Measurements from ENCODE around the gene PTPRD.
A peak's percentile ranks its signal among the peaks of the same experiment; 100 is the strongest.

Gene PTPRD

DNA sequence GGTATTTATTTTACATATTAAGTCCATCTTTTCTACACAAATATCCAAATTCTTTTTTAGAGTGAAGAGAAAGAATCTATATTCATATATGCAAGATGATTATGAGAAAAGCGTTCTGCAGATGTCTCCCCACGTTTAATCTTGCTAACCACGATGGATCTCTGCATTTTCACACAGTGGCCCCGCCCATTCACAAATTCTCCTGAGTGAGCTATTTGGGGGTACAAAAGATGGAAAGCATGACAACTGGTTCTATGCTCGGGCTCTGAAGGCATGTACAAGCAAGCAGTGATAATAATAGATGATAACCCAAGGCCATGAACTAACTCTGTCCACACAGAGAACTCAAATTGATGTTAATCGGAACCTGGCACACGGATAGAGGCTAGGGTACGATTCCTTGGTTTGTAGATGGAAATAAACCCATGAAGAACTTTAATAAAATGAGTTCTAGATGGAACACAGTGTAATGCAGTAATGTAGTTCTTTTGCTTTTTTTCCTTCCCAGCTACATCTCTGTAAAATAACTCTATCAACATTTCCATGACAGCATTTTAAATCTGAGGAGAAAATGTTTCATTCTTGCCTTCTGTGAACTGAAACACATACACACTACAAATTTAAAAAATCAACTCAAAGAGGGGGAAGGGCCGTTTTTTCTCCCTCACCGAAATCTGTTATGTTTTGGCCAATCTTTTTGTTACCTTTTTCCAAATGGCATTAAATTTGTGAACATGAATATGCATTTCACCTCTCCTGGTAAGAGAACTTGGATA lies 1961.5 kb downstream of the PTPRD start:
- no peak for DNase-seq

DNA sequence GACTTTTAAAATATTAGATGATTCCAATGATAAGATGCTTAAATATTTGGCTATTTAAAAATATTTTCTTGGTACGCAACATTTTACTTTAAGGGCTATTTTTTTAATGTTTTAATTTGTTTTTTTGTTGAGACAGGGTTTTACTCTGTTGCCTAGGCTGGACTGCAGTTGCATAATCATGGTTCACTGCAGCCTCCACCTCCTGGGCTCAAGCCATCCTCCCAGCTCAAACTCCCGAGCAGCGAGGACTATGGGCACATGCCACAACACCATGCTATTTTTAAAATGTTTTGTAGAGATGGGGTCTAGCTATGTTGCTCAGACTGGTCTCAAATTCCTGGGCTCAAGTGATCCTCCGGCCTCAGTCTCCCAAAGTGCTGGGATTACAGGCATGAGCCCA lies 1963.0 kb downstream of the PTPRD start:
- no peak for DNase-seq

DNA sequence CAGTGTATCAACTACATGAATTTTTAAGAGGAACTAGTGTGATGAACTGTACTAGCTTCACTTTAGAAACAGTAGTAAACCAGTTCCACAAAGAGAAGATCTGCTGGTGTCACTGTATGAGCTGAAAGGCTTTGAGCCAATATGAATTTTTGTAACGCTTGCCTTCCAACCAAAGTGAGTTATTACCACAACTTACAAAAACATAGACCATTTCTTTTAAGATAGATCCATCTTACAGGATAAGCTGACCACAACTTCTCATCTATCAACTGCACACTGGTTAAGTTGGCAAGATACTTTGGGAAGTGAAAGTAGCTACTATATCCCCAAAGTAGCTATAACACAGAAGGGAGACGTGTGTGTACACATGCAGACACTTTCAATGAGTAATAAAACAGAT lies 1963.6 kb downstream of the PTPRD start:
- no peak for DNase-seq

DNA sequence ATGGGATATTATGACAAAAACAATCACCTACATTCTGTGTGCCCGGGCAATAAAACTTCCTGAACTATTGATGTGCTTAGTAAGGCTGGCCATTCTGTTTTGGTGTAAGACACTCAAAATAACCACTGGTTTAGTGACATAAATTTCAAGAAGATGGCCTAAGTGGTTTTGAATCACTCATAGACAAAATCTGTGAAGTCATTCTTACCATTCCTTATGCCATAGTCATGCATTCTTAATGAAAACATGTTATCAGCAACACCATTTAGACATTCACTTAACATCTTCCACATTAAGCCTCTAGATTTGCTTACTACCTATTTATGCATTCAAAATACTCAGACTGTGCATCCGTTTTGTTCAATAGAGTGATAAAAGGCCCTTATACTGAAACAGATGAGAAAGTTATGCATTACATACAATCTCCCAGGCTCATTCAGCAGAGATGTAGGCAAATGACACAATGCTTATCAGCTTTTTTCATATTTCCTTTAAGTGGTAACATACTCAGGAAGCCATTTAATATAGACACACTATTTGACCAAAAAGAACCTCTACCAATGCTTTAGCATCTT lies 1964.4 kb downstream of the PTPRD start:
- DNase-seq = no peak

DNA sequence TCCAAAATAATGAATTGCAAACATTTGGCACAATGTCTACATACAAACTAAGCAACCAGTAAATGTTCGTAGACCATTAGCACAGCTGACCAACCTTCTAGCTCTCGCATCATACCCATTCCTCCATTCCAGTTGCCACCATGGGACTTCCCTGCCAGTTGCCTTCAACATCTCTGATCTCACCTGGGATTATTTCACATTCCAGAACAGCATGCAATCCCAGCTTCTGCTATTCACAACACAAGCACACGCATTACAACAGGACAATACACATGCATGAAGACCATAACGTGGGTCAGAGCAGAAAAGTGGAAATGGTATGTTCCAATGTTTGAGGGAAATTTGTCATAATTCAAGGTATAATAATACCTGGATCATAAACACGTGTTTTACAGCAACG lies 1965.0 kb downstream of the PTPRD start:
- DNase-seq = no peak

DNA sequence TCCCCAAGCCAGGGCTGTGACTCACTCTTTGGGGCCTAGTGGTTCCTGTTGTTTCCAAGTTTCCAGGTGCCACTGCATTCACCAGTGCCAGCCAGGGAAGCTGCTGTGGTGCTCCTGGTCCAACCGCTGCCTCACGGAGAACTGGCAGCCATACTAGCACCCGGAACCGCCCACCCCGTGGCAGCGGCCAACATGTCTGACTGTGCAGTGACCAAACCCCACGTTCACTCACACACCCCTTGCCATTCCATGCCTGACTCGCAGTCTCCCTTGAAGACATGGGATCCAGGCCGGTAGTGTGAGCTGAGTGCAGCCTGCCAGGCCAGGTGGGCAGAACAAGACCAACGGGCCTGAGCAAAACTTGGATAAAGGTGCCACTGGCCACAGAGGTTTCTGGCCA lies 1968.2 kb downstream of the PTPRD start:
- DNase-seq = no peak

DNA sequence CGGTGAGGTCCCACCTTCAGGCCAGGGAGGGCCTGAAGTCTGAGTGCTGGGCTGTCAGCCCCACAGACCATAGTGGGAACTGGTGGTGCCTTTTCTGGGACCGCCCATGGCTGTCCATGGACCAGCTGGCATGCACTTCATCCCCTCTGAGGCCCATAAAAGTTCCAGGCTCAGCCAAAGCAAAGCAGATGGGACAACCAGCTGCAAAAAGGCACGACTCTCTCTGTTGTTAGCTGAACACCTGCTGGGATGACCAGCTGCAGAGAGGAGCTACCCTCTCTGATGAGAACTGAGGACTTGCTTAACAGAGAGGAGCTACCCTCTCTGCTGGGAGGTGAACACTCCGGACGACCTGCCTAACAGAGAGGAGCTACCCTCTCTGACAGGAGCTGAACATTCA lies 1968.9 kb downstream of the PTPRD start:
- DNase-seq = no peak

DNA sequence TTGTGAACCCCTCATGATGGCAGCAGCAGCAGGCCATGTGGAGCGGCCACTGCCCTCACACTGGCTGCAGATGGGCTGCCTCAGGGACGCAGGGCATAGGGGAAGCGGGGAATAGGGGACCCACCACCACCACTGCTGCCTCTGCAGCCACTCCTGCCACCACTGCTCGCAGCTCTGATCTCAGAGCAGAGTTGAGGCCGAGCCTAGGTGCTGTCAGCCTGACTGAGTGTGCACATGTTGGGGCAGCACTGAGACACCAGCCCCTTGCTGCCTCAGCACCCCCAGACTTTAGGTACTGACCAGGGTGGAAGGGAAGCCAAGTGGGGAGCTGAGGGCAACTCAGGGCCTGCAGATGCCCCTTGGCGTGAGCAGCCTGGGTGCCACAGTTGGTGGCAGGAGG lies 1969.3 kb downstream of the PTPRD start:
- DNase-seq = no peak

DNA sequence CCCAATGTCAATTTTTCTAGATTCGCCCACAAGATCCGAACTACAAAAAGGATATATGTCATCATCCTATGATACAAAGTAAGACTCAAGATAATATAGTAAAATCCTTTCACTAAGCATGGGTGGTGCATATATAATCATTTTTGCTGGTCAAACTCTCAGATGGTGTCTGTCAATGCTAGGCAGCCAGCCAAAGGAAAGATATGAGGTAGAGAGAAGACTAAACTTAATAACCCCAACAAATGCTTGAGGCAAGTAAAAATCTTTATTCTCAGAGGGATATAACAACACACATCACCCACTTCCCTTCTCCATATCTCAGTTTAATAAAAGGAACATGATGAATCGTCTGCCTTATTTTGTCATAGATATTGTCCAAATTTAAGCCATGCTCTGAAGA lies 1972.0 kb downstream of the PTPRD start:
- no peak for DNase-seq

DNA sequence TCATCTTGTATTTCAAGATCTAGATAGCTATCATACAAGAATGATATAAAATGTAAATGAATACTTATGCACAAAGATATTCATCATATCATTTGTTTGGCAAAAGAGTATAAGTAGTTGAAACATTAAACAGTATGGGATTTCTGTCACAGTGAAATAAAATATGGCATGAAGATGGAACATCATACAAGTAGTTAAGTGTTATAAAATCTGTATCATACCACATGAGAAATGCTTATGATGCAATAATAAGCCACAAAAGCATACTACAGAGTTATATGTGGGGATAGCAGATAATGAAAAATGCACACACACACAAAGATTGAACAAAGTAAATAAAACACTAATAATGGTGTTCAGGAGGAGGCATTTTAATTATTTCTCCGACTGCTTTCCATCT lies 1975.2 kb downstream of the PTPRD start:
- no peak for DNase-seq

DNA sequence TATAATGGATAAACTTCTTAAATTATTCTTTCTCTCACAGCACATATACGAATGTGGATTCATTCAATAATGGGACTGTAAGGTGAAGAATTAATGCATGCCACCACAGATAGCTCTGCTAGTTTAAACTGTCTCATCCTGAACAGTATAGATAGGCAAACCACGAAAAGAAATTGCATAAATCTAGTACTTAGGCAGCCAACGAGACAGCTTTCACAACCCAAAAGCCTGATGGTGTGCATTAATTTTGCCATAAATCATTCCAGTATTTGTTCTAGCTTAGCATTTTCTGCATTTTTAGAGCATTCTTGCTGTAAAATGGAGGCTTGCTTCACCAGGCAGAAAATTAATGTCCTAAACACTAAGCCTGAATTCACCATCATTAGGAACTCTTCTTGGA lies 1979.0 kb downstream of the PTPRD start:
- DNase-seq = no peak

DNA sequence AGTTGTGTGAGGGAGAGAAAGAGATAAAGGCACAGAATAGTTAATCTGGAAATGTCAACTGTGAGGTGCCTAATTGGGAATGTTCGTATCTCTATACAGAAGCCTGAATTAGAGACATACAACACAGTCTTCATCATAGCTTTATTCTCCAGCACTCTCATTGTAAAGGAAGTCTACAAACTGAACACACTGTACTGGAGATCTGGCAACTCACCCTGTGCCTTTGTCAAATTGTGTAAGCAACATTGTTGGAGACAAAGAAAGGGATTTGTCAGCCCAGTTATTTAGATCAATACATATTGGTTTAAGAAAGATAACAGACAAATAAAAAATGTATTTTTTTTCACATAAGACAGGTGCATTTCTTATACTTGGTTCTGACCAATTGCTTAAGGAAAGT lies 1980.3 kb downstream of the PTPRD start:
- DNase-seq = no peak

DNA sequence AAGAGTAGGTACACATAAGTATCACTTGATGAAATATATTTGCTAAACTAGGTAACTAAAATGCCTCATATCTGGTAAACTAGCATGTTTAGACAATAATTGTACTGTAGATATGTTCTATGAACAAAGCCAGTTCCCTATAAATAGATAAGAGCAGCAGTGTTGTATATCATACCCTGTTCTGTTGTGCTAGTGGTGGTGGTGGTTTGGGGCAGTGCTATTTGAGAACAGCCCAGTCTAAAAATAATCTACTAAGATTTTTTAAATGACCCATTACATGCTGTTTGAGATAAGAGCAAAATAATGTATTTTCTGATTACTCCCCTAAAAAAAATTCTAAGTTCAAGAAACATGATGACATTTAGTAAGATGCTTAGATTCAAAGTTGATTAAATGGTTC lies 1984.0 kb downstream of the PTPRD start:
- DNase-seq = no peak

DNA sequence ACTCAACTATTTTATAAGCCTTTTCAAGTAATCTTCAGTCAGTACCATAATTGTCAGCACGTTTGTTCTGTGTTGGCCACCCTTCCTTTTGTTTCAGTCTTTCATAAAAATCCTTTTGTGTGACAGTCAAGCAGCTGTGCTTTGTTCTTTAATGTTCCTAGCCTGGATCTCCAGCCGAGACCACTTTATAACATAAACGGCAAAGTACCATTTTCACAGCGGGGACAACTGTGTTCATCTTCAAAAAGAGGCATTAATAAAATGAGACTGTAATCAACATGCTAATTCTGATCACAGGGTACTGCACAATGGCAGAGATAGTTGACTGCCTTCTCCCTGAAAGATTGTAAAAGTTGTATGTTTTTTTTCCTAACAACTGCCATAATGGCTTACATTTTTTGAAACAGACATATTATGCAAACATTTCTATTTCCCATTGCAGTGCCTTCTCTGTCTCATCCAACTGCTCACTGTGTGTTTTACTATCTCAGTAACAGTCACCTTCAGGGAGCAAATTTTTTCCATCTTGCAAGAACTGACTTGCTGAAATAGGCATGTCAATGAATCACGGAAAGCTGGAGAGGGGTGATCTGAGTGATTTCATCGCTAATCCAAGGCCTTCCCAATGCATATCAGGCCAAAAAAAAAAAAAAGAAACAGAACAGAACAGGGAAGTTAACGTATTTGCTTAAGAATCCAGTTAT lies 1984.7 kb downstream of the PTPRD start:
- DNase-seq = no peak

DNA sequence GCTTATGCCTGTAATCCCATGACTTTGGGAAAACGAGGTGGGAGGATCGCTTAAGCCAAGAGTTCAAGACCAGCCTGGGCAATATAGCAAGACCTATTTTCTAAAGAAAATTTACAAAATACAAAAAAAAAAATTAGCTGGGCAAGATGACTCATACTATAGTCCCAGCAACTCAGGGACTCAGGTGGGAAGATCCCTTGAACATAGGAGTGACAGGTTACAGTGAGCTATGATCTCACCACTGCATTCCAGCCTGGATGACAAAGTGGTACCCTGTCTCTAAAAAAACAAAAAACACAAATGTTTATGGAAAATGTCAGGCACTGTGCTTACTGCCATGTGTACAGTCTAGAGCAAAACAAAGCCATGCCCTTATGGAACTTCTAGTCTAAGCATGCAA lies 1989.9 kb downstream of the PTPRD start:
- DNase-seq = no peak

DNA sequence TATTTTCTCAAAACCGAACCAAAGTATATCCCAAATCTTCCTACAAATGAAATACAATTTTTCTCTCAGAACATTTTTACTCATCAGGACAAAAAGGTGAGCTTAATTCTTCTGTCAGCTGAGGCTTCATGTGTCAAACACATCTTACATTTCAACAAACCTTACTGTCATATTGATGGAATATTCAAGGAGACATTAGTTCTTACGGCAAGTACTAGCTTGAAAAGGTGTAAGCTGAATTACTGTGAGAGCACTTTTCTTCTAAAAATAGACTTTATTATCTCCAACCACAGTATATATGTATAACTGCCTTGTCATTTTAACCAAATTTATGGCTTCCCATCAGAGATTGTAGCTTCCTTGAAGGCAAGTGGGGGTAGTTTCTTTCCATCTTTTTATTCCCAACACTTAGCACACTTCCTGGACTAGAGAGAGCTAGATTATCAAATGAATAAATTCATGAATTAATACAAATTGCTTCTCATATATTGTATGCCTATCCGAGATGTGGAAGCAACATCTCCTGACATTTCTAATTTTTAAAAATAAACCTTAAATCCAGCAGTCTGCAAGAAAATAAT lies 1990.5 kb downstream of the PTPRD start:
- no peak for DNase-seq

DNA sequence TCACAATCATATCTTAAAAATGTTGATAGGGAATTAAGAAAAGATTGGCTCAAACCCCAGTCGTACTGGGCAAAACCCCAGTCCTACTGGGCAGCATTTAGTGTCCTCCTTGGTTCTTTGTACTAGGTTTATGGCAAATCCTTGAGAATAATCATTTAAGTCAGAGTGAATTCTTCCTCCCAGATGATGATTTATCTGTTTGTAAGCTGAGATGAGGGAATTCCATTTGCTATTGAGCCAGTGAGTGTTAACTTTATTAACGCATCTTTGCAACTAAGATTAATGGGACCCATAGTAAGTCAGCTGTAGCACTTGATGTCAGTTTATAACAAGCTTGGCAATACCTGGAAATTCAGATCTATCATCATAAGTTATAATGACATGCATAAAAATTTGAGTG lies 1991.4 kb downstream of the PTPRD start:
- peak; percentile 17 for DNase-seq

DNA sequence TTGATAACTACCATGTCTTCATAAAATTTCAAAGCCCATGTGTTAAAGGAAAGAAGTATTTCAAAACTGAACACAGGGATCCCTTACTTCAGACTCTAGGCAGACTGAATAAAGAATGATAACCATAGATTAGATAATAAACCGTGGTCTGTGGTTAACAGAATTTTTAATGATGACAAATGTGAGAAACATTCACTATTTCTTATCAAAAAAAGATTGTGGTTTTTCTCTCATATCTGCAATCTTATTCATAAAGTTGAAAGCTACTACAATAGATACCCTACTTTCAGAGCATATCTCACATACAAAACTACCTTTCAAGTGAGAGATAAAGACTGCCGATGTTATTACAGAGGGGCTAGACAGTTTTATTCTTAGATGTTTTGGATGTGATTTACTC lies 1996.4 kb downstream of the PTPRD start:
- no peak for DNase-seq

DNA sequence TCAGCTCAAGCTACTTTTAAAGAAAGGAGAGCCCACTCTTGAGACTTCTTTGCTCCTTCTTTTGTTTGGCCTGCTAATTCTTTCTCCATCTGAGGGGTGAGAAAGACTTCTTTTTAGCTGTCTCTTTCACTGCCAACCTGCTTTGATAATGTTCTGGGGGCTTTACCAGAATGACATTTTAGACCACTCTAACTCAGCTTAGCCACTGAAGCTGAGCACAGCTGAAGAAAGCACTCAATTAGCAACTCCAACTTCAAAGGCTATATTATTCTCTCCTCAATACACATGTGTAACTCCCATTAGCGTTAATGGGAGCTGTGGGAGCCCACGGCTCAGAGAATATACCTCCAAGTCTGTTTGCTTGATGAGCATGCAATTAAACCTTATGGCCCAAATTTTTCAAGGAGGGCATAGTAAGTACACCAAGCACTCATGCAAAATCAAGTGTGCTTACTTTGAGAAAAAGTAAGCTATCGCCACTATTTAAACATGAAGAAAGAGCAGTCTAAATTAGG lies 1997.8 kb downstream of the PTPRD start:
- peak; percentile 88 for DNase-seq

DNA sequence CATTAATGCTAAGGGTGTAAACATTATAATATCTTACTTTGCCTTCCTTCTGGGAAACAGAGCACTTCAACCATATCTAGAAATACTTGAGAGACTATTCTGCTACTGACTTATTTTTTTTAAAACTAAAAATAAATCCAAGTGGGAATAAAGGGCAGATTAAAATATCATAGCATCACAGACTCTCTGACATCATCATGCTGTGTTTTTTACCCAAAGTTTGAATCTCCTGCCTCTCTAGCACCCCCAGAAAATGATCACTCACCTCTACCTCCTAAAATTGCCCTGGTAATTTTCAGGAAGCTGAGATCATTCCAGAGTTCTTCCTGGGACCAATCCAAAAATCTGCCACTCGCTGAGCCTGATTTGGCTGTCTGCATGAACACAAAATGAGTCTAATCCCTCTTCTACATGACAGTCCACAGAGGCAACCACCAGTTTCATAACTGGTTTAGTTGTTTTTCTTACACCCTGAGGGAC lies 1999.4 kb downstream of the PTPRD start:
- DNase-seq = no peak

DNA sequence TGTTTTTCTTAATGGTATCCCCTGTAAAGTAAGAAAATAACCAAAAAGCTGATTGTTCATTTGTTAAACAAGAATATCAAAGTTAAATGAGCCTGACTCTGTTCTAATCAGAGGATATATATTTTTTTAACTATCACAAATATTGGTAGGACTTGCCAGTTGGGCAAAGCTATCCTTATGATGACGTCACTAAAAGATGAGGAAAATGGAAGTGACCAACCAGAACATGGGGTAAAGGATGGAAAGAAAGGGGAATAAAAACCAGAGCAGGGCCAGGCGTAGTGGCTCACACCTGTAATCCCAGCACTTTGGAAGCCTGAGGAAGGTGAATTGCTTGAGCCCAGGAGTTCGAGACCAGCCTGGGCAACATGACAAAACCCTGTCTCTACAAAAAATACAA lies 2001.6 kb downstream of the PTPRD start:
- DNase-seq = no peak

DNA sequence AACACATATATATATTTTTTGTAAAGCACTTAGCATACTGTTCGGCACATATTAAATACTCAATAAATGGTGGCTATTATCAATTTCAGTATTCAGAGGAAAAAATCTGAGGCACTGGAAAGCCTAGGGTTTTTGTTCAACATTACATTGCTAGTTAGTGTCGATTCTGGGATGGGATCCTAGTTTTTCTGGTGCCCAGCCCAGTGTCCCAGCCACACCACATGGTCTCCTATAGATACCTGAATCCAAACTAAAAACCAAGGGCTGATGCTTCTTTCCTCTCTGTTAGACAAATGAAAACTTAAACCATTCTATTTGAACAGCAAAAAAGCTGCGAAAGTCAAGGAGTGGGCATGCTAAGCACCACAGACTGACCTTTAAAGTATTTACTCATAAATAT lies 2002.5 kb downstream of the PTPRD start:
- DNase-seq = no peak

DNA sequence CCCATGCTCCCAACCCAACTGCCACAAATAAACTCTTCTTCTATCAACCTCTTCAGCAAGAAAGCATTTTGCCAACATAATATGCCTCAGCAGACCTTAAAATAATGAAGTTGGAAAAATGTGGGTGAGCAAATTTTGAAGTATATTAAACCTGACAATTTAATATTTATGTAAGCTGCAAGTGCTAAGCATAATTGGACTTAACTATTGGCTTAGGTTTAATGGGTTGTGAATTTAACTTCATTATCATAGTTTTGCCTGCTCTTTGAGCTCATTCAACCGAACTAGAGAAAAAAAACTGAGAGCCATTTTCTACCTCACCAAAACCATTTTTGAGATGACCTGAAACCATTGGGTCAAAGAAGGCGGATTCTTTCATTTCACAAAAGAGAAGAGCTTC lies 2007.7 kb downstream of the PTPRD start:
- DNase-seq = peak; percentile 35

DNA sequence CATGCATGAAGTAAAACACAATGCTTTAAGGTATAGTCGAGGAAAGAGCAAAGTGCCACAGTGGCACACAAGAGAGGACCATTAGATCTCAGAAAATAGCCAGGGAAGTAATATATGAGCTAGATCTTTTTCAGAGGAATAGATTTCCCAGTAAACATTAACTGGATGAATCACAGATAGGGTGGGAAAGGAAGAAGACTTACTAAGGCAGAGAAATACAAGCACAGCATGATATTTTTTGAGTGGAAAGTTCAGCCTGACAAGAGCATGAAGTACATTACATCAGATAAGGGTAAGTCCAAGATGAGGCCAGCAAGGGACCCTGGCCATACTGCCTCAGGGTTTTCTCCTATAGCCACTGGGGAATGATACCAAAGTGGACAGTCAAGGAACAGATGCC lies 2008.6 kb downstream of the PTPRD start:
- no peak for DNase-seq

Data from DMS79 (cell line).